GM12878 (cell line): ENCODE measurements around the gene NIP7. TPM values are rescaled to one million over a fixed set of nuclear protein-coding genes. Genes with fewer than 3 reads are reported as not detected.

ENCODE experiments used
- ATAC-seq: fragments of 200-7000 bp; cut with Tn5 transposase; 3 replicates; pipeline ENCODE4 v1.9.1; 2020; ENCODE audit warnings: mild to moderate bottlenecking, moderate library complexity
- BruUV-seq: library from RNA; stranded (reverse); fragments of 400-500 nt; replicated peaks from 2 replicates; lab custom pipeline; 2021; lab: Mats Ljungman, UMichigan
- CTCF ChIA-PET: fragments of 300-600 bp; sonication (Branson Sonifier 250); formaldehyde crosslinking; extraction: SDS; loops from one replicate; lab custom pipeline; 2021; ENCODE audit warnings: inconsistent platforms; lab: Yijun Ruan, JAX
- POLR2A ChIA-PET: fragments of 350-600 bp; formaldehyde crosslinking; extraction: SDS; loops from one replicate; lab custom pipeline; 2021; ENCODE audit warnings: inconsistent platforms; lab: Charles Lee
- RAD21 ChIA-PET: fragments of 300-600 bp; sonication (Branson Sonifier 250); formaldehyde crosslinking; loops from one replicate; lab custom pipeline; 2023; ENCODE audit warnings: antibody characterized with exemption; ENCODE audit not compliant: unreplicated experiment; lab: Charles Lee
- SMC1A ChIA-PET: fragments of 300-600 bp; sonication (Branson Sonifier 250); formaldehyde crosslinking; loops from one replicate; lab custom pipeline; 2023; ENCODE audit not compliant: unreplicated experiment, uncharacterized antibody; lab: Charles Lee
- DNase-seq: peaks from one replicate; pipeline ENCODE4 v3.0.0-alpha.2; 2011; ENCODE audit warnings: low read depth, low spot score
- FAIRE-seq: peaks from 3 replicates; lab custom pipeline; 2011; peaks lifted over from hg19 to GRCh38; lab: Jason Lieb, UNC
- H2AFZ ChIP-seq: 2 replicates; pipeline ENCODE4 v1.6.0; 2011; ENCODE audit warnings: low read depth, low read length, control low read depth; ENCODE audit not compliant: control insufficient read depth
- H3K27ac ChIP-seq: 2 replicates; pipeline ENCODE4 v1.5.1; 2011; ENCODE audit warnings: control low read depth; ENCODE audit not compliant: control insufficient read depth, insufficient read depth
- H3K27me3 ChIP-seq, 2 experiments: replicated peaks in 1 of 2; 2 replicates each; pipeline versions ENCODE4 v1.6.0 to v1.6.1; 2011; ENCODE audit warnings: low read length in 1 of 2; ENCODE audit not compliant: control insufficient read depth in 2 of 2, insufficient read depth in 2 of 2
- H3K36me3 ChIP-seq, 2 experiments: 2 replicates each; pipeline ENCODE4 v1.5.1; 2011; ENCODE audit warnings: low read length in 1 of 2; ENCODE audit not compliant: control insufficient read depth in 2 of 2, insufficient read depth in 2 of 2
- H3K4me1 ChIP-seq: 2 replicates; pipeline ENCODE4 v1.6.1; 2011; ENCODE audit warnings: mild to moderate bottlenecking, low read length, moderate library complexity, mixed read lengths; ENCODE audit not compliant: control insufficient read depth, insufficient read depth
- H3K4me2 ChIP-seq: 2 replicates; pipeline ENCODE4 v1.6.0; 2011; ENCODE audit warnings: control low read depth; ENCODE audit not compliant: control insufficient read depth, insufficient read depth
- H3K4me3 ChIP-seq: fragments of 200-600 bp; sonication (generic); 2 replicates; pipeline ENCODE4 v1.5.1; 2016
- H3K79me2 ChIP-seq: 2 replicates; pipeline ENCODE4 v1.6.0; 2011; ENCODE audit warnings: low read length; ENCODE audit not compliant: control insufficient read depth, insufficient read depth
- H3K9ac ChIP-seq: 2 replicates; pipeline ENCODE4 v1.8.0; 2011; ENCODE audit warnings: low read length, control low read depth, mixed read lengths; ENCODE audit not compliant: control insufficient read depth, insufficient read depth
- H3K9me3 ChIP-seq: replicated peaks from 3 replicates; pipeline ENCODE4 v1.5.1; 2011; ENCODE audit warnings: mild to moderate bottlenecking, low read length; ENCODE audit not compliant: control insufficient read depth, insufficient read depth
- H4K20me1 ChIP-seq: 2 replicates; pipeline ENCODE4 v1.6.0; 2011; ENCODE audit not compliant: control insufficient read depth, insufficient read depth
- BCL11A ChIP-seq: IDR thresholded peaks from 2 replicates; pipeline ENCODE4 v1.6.1; 2011; ENCODE audit warnings: low read depth, low read length
- CREB1 ChIP-seq: IDR thresholded peaks from 2 replicates; pipeline ENCODE4 v1.6.1; 2012; ENCODE audit warnings: low read depth, mild to moderate bottlenecking, inconsistent platforms
- CREM ChIP-seq: IDR thresholded peaks from 2 replicates; pipeline ENCODE4 v1.6.1; 2014; ENCODE audit warnings: antibody characterized with exemption, low read depth
- E2F4 ChIP-seq: IDR thresholded peaks from 2 replicates; pipeline ENCODE4 v1.6.1; 2012; ENCODE audit warnings: low read depth, low read length, improper control_type of control experiment
- EZH2 ChIP-seq: IDR thresholded peaks from 2 replicates; pipeline ENCODE4 v1.6.1; 2012; ENCODE audit warnings: low read depth, mild to moderate bottlenecking, control low read depth, inconsistent platforms, low read length, borderline replicate concordance; ENCODE audit not compliant: control insufficient read depth
- FOXK2 ChIP-seq: fragments of 450-650 bp; IDR thresholded peaks from 2 replicates; pipeline ENCODE4 v1.6.1; 2017; ENCODE audit warnings: mild to moderate bottlenecking, moderate library complexity
- MEF2A ChIP-seq: IDR thresholded peaks from 2 replicates; pipeline ENCODE4 v1.6.1; 2011; ENCODE audit warnings: low read depth, mild to moderate bottlenecking, low read length, moderate library complexity; ENCODE audit not compliant: insufficient read depth
- NFIC ChIP-seq: IDR thresholded peaks from 2 replicates; pipeline ENCODE4 v1.6.1; 2012; ENCODE audit warnings: low read depth, mild to moderate bottlenecking, inconsistent platforms, low read length, moderate library complexity
- NRF1 ChIP-seq: conservative IDR thresholded peaks from 2 replicates; pipeline ENCODE4 v1.6.1; 2011; ENCODE audit warnings: mild to moderate bottlenecking, low read depth, low read length, improper control_type of control experiment
- POLR2A ChIP-seq: IDR thresholded peaks from 2 replicates; pipeline ENCODE4 v1.6.1; 2011; ENCODE audit warnings: low read depth, mild to moderate bottlenecking, low read length
- REST ChIP-seq: IDR thresholded peaks from 2 replicates; pipeline ENCODE4 v1.6.1; 2012; ENCODE audit warnings: mild to moderate bottlenecking, low read depth, low read length
- TCF12 ChIP-seq: IDR thresholded peaks from 2 replicates; pipeline ENCODE4 v1.6.1; 2011; ENCODE audit warnings: low read depth, mild to moderate bottlenecking, low read length
- USF2 ChIP-seq: IDR thresholded peaks from 2 replicates; pipeline ENCODE4 v1.6.1; 2011; ENCODE audit warnings: low read depth, low read length, improper control_type of control experiment, borderline replicate concordance
- ZNF217 ChIP-seq: fragments of 450-650 bp; IDR thresholded peaks from 2 replicates; pipeline ENCODE4 v1.6.1; 2017; ENCODE audit warnings: antibody characterized with exemption, mild to moderate bottlenecking
- ZNF274 ChIP-seq: IDR thresholded peaks from one replicate; pipeline ENCODE4 v1.8.0; 2011; ENCODE audit not compliant: insufficient read length, insufficient read depth
- WGBS: methylation state at CpG from one replicate; pipeline ENCODE4 v1.1.6; 2016; ENCODE audit warnings: low lambda C conversion rate; ENCODE audit not compliant: insufficient replicate concordance, insufficient coverage; ENCODE audit errors: missing lambda C conversion rate; 5-methylcytosine and 5-hydroxymethylcytosine counted together
- in situ Hi-C: fragments of 300-500 bp; cut with MboI; formaldehyde crosslinking; loops from 9 replicates; pipeline ENCODE4 v1.14.3; 2018; ENCODE audit warnings: mixed read lengths
- intact Hi-C: fragments of 100-400 bp; cut with micrococcal nuclease; formaldehyde crosslinking; loops from one replicate; pipeline ENCODE4 v1.14.2; 2022; ENCODE audit not compliant: unreplicated experiment
- polyA plus RNA-seq, 11 experiments: library from polyadenylated mRNA; depleted of rRNA in 4 of 11; unstranded in 6 of 11; stranded (reverse) in 5 of 11; fragments of >200 nt; fragmentation: Nextera tagmentation in 4 of 11; fragmentation: Illumina TruSeq in 1 of 11; extraction: Ambion mirVana in 4 of 11; extraction: Trizol in 1 of 11; gene quantifications; 1 replicate in 1 of 11; 2 replicates in 10 of 11; pipeline versions ENCODE4 v1.2.1 to v1.2.3, GENCODE V29; 2011 to 2016; ENCODE audit warnings: inconsistent platforms in 2 of 11, missing spikeins in 2 of 11, low read depth in 1 of 11
- total RNA-seq, 4 experiments: library from RNA; depleted of rRNA in 3 of 4; stranded (reverse); fragments of >200 nt in 3 of 4; fragmentation: Illumina TruSeq in 1 of 4; extraction: Trizol in 1 of 4; gene quantifications; 2 replicates each; pipeline versions ENCODE4 v1.2.1 to v1.2.3, GENCODE V29; 2013 to 2021

The NIP7 gene
- total and polyA plus RNA-seq, 10 of the 15 experiments (the other 5 are each of a cell fraction or from before 2014, with no cell fraction given): 18.8 to 62.9 (median 56.7) TPM

GRCh38 chr16:69348222-69348621 lies 8.7 kb downstream of the NIP7 start:
- DNase-seq (no peak), ATAC-seq (no peak), FAIRE-seq (no peak)
- no TSS peak for BruUV-seq
- Histone ChIP-seq H3K36me3 (peaks cover 0 to 10% of the 10 kb centered on the region in 2 experiments; a peak in 2 of 4 replicates), H3K27me3 (no peaks in the 10 kb centered on the region), H3K4me1 (peaks cover 14% of the 10 kb centered on the region), H4K20me1 (no peaks in the 10 kb centered on the region), H3K4me2 (no peak overlapping the region), H3K79me2 (no peaks in the 10 kb centered on the region; the same call in 1 of the 2 replicates), H3K9me3 (no peaks in the 10 kb centered on the region), H3K9ac (no peak overlapping the region), H3K4me3 (no peak overlapping the region), H2AFZ (no peak overlapping the region), H3K27ac (no peak overlapping the region)
- in situ Hi-C loops: no loop called here
- CTCF ChIA-PET: no interaction called here
- 80% methylated on average over 1 of the region's 6 CpGs for WGBS
- TF ChIP-seq BCL11A (no peak), NRF1 (no peak), MEF2A (no peak), ZNF274 (no peak), EZH2 (no peak), CREB1 (no peak), E2F4 (no peak), FOXK2 (no peak), TCF12 (no peak), REST (no peak), POLR2A (no peak), USF2 (no peak), NFIC (no peak), ZNF217 (no peak), CREM (no peak)
- RAD21 ChIA-PET: no interaction called here
- POLR2A ChIA-PET: interaction anchor here (0.7 kb wide), 1 partner anchor 236 kb away, joined by 3 read pairs; no protein-coding TSS in a partner anchor
- intact Hi-C loops: no loop called here
- SMC1A ChIA-PET: interaction anchor here (0.6 kb wide), 1 partner anchor 85 kb away, joined by 3 read pairs; no protein-coding TSS in a partner anchor
